HL-60/S4 treated with retinoic acid at 250 ng/mL for 4 days and 3 days (cell line): ENCODE results near the gene GOT1.

Source experiments
- in situ Hi-C: fragments of 300-500 bp; cut with MboI; formaldehyde crosslinking; loops from 2 replicates; pipeline ENCODE4 v1.7.0; 2022; ENCODE audit warnings: low sequenced_read_pairs

The GOT1 gene

DNA sequence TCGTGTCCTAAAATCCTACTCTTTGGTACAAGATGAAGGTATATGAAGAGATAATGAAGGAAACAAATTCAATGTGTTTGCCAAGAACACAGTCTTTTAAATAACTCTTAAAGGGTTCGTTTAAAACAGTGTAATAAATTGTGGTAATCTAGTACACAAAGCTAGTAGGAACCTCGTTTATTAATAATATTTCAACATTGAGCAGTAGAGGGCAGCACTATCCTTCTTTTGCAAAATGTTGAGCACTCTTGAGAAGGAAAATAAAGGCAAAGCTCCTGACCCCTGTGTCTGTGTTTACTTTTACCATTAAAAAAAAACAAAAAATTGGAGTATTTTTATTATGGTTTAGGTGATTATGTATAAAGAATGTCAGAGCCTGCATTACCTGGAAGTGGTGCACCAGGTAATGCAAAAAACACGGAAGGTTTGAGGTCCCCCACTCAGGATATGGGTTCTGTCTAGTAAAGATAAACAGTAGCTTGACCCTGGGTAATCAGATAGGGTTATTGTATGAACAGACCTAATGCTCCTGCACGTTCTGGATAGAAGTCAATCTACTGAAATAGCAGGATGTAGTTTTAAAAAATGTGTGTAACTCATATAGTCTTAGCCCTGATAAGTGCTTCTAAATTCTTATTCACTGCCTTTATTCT is 5.7 kb upstream of the GOT1 start:
- in situ Hi-C loops: loop anchor here (25.0 kb wide), 1 partner anchor 276 kb away; no protein-coding TSS in a partner anchor

DNA sequence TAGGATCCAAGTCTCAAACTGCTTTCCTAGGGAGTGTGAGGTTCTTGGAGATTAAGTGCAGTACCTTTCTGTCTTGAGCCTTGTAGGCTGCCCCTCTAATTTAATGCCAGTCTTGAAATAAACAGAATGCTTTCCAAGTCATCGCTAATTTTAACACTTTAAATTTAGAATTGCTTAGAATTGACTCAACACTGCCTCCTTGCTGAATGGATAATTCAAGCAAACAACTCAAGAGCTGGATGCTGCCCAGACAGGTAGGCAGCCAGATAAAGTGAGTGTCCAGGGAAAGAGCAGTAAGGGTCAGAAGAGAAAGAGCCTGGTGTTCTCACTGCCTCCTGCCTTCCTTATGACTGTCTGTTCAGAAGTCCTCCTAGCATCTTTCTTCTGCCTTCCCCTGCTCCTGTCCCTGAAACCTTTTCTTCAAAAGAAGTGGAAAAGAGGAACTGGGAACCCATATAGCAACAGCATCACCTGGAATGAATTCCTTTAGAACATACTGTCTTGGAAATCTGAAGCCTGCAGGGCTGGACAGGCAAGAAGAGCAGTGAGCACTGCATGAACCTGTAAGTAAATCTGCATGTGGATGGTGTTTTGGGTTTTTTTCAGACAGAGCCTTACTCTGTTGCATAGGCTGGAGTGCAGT is 3.1 kb upstream of the GOT1 start:
- in situ Hi-C loops: loop anchor here (25.0 kb wide), 1 partner anchor 279 kb away; no protein-coding TSS in a partner anchor

DNA sequence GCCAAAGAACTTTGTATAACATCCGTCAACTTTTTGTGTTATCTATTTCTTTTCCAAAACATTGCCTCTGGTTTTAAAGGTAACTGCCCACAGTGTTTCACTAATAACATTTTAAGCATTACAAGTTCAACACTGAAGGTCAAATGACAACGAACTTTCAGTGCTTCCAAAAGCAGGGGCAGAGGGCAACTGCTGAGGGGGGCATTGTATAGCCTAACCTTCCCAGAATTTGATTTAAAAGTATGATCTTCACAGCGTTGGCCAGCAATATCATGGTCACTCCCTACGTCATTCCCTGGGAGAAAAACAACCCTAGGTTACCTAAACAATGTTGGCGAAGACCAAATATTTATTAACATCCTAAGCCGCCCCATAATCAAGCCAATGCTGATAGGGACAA is 2.5 kb upstream of the GOT1 start:
- in situ Hi-C loops: loop anchor here (25.0 kb wide), 1 partner anchor 279 kb away; no protein-coding TSS in a partner anchor

DNA sequence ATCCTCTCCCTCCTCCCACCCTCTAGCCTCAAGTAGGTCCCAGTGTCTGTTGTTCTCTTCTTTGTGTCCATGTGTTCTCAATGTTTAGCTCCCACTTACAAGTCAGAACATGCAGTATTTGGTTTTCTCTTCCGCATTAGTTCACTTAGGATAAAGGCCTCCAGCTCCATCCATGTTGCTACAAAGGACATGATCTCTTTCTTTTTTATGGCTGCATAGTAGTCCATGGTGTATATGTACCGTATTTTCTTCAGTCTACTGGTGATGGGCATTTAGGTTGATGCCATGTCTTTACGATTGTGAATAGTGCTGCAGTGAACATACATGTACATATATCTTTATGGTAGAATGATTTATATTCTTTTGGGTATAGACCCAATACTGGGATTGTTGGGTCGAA is 1.6 kb upstream of the GOT1 start:
- in situ Hi-C loops: loop anchor here (25.0 kb wide), 1 partner anchor 280 kb away; no protein-coding TSS in a partner anchor

DNA sequence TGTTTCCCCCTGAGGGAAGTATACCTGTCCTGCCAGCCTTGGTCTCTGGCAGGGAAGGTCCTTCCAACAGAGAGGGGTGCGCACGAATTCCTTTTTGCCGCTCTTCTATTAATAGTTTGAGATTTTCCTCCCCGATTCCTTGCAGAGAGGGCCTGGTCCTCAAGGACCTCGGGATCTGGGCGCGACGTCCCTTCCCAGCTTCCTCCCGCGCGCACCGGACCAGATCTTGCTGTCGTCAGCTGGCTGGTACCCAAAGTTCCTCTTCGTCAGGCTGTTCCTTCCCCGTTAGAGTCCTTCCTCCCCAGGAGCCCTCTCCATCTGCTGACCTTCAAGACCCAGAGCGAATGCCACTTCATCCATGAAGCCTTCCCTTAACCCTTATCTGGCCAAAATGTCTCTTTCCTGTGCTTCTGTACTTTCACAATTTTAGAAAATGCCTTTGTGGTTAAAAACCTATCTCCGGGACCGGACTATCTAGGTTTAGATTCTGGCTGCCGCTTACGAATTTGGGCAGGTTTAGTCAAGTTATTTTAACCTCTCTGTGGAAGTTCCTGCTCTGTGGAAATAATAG is 851 bp upstream of the GOT1 start:
- in situ Hi-C loops: loop anchor here (25.0 kb wide), 1 partner anchor 281 kb away; no protein-coding TSS in a partner anchor

DNA sequence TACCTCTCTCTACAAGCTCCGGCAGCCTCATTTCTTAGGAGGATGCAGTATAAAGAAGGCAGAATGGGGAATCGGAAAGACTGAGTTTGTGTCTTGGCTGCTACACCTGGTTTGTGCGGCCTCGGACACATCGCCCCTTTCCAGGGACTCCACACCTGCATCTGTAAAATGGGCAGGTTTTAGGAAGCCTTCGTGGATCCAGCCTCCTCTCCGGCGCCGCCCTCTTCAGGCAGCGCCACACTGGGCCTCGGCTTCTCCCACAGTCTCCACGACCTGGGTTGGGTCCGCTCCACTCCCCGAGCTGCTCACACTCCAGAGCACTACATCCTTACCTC is 341 bp downstream of the GOT1 start:
- in situ Hi-C loops: loop anchor here (25.0 kb wide), 1 partner anchor 282 kb away; no protein-coding TSS in a partner anchor

DNA sequence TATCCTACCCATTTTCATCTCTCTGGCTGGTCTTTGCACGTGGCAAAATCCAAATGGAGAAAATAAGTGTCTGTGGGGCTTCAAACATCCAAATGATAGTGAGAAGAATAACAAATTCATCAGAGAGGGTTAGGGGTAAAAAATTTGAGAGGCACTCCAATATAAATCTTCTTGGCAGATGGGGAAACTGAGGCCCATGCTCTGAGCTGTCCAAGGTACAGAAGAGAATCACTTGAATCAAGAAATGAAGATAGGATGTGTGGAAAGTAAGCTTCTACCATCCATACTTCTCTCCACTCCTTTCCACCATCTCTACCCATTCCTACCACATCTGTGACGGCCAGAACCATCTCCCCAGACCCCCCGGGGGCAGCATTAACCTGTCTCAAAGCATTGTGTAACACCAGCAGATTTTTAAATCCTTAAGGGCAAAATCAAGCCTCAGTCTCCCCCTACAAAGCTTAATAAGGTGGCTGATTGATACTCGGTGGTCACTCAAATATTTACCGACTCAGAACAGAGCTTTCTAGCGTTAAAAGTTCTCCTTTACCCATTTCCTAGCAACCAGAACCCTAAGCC is 818 bp downstream of the GOT1 start:
- in situ Hi-C loops: loop anchor here (25.0 kb wide), 1 partner anchor 283 kb away; no protein-coding TSS in a partner anchor

DNA sequence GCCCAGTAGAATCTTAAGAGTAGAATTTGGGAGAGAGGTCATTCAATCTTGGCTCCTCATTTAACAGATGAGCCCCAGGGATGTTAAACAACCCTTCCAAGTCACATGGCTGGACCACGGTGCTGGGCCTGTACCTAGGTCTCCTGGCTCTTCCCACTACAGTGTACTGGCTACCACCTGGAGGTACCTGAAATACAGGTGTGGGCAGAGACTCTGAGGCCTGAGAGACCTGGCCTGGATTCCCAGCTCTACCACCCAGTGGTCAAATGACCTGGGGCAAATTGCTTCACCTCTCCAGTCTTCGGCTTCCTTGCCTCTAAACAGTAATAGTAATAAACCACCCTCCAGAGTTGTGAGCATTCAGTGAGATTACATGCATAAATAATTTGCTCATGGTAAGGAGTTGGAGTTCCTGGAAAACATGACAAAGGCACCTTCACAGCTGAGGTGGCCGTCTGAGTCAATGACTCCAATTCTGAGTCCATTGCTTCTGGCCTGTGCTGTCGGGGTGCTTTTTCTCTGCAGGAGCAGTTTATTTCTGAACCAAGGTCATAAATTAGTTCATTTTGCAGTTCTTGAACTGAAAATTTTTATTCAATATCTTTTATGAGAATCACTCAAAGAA is 2.7 kb downstream of the GOT1 start:
- in situ Hi-C loops: loop anchor here (25.0 kb wide), 1 partner anchor 285 kb away; no protein-coding TSS in a partner anchor

DNA sequence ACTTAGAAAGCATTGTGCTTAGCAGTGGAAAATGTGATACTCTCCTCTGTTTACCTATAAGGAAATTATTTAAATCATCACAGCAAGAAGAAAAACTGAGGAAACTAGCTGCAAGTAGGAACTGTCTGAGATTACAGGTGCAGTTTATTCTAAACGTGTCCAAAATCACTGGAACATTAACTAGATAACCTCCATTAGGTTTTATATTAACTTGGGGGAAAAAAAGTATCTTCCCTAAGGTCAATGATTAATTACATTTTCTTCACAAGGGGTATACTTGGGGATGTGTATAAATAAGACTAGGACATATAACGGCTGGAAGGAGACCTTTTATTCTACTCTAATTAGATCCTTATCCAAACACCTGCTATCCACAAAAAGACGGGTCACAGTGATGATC is 3.7 kb downstream of the GOT1 start:
- in situ Hi-C loops: loop anchor here (25.0 kb wide), 1 partner anchor 286 kb away; no protein-coding TSS in a partner anchor

DNA sequence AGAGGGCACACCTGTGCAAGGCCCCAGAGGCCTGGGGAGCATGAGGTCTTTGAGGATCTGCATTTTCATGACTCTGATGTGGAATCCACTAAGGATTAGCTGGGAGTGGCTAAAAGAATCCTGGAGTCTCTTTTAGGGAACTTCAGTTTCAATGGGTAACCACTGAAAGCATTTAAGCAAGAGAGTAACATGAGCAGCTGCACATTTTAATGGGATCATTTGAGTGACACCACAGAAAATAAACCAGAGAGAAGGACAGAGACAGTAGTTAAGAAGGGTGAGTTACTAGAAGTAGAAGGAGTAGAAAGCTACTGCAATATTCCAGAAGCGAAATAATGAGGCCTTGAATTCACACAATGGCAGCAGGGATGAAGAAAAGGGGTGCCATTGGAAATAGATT is 5.2 kb downstream of the GOT1 start:
- in situ Hi-C loops: loop anchor here (25.0 kb wide), 1 partner anchor 287 kb away; no protein-coding TSS in a partner anchor

DNA sequence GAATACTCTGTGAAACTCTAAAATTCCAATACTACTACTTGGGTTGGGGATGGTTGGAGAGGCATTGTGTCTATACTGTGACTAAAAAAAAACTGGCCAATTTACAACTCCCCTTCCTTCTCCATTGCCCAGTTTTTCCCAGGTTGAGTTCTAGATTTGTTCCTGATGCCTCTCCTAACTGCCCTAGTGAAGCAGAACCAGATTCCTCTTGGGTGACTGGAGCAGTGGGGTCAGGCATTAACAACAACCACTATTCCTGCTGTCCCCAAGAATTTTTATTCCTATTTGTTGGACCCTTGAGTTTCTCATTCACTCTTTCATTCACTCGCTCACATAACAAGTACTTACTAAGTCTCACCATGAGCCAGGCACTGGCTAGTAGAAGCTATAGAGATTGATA is 5.8 kb downstream of the GOT1 start:
- in situ Hi-C loops: loop anchor here (25.0 kb wide), 1 partner anchor 288 kb away; no protein-coding TSS in a partner anchor

DNA sequence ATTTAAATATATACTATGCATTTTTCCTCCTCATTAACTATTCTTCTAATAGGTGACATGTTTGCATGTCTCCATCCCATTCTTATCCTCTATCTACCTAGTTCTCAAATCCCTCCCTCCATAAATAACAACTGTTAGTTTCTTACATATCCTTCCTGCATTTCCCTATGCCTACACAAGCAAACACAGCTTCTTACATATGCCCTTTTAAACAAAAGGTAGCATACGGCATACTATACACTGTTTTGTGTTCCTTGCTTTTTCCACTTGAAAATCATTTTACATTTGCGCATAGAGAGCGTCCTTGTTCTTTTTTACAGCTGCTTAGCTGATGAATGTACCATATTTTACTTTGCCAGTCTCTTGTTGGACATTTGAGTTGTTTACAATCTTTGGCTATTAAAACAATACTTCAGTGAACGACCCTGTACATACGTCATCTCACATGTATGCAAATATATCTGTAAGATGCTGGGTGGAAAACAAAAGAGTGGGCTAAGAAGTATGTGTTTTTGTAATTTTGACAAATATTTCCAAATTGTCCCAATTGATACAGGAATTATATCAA is 7.8 kb downstream of the GOT1 start:
- in situ Hi-C loops: no loop called here

DNA sequence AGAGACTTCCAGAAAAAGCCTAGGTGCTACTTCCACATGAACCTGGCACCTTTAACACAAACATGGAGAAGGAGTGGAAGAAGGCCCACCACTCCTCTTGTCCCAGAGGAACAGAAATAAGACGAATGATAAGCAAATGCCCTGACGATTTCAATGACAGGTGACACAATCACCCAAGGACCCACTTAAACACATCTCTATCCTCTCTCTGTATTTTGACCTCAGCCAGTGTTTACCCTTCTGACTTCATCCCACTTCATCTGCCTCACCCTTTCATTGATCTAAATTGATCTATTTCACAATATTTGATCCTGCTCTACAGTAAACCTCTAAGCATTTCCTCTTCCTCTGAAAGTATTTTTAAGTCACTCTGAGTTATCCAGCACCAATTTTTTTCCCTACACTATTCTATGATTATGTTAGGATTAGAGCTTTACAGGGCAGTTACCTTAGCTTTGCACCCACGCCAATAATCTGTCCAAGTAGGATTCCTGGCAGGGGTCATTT is 9.1 kb downstream of the GOT1 start:
- in situ Hi-C loops: no loop called here

DNA sequence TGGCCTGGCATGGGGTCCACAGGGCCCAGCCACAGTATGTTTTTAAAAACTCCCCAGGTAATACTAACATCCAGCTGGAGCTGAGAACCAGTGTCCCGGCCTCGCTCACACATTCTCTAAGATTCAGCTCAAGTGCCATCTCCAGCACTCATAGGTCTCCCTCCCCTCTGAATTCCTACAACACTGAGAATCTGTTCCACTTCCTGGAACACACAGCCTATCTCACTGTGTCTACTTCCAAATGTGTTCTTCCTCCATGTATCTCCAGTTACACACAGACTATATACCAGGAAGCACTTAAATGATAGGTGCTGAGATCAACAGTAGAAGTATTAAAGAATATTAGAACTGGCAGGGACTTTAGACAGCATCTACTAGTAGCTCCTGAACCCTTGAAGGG is 10.7 kb downstream of the GOT1 start:
- in situ Hi-C loops: no loop called here

DNA sequence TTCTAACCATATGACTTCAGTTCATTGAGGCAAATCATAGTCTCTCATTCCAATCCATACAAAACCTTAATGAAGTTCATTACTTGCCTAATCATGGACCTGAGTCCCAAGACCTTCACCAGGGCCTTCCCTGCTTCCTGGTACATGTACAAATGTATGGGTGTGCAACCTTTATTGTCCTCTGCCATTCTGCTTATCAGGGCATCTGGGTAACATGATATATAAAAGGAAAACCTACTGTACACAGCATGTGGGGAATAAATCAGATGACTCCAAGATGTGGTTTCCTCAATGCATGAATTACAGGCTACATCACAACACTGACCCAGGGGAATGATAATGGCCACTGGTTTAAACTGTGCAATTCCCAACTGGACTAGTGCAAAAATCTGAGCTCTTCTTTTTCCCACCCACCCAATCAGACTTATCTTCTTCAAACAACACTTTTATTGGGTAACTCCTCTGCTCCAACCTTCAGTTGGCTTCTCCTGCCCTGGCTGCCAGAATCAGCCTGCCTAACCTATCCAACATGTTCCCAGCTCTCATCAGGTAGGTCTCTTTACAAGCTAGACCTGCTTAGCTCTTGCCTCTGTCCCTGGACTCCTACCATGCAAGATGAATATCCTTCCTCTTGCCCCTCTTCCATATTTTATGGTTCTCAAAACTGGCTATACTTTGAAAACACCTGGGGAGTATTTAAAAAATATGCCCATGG is 11.4 kb downstream of the GOT1 start:
- in situ Hi-C loops: no loop called here

DNA sequence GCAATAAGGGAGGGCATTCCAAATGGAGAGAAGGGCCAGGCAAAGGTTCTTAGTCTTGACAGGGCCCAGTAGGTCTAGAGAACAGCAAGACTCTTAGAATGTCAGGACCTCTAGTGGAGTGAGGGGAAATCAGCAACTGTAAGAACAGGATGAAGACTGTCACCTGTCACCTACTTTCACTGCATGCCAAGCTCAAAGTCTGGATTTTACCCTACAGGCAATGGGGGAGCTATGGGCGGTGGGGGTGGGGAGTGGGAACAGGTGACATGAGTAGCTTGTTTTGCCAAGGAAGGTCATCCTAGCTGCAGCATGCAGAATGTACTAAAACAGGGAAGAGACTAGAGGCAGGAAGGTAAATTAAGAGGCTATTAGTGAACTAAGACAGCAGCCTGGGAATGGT is 18.3 kb downstream of the GOT1 start:
- in situ Hi-C loops: no loop called here

DNA sequence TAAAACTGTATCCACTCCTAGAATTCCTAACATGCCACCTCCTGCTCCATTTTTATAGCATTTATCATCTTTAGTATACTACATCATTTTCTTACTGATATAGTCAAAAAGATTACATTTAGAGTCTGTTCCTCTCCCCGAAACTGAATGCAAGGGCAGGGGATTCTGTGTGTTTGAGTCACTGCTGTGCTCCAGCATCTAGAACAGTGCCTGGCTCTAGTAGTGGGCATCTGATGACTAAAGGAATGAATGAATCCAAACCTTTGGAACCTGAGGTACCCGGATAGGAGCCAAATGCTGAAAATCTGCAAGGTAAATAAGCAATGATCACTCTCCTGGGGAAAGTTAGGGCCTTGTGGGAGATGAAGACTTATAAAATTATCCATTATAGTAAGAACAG is 18.9 kb downstream of the GOT1 start:
- in situ Hi-C loops: no loop called here

DNA sequence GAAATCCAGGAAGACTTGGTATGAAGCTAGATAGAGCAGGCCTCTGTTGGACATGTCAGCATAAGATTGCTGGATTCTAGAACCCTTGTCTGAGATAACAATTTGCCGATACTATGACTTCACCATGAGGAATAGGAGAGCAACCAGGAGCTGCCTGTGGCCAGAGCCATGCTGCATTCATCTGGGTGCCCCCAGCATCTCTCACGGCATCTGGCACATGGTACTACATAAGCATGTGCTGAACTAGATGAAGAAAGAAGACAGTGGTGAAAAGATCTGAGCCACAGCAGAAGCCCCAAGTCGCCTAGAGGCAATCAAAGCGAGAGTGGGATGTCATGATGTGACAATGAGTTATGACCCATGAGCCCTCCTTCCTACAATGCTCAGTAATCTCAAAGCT is 19.5 kb downstream of the GOT1 start:
- in situ Hi-C loops: no loop called here

DNA sequence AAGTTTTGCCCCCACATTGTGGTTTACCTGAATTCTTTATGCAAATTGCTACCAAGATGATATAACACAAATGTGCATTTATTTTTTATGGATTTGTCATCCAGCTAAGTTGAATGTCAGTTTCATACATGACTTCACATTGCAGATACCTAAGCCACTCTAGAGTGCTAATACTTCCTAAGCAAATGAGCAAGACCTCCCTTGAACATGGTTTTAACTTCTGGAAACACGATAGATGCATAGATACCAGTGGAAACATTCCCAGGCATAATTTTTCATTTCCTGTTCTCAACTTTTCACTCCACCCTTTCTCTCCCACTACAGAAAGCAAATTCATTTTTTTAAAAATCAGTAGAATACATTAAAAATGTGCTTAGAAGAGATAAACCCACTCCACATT is 20.3 kb downstream of the GOT1 start:
- in situ Hi-C loops: no loop called here

DNA sequence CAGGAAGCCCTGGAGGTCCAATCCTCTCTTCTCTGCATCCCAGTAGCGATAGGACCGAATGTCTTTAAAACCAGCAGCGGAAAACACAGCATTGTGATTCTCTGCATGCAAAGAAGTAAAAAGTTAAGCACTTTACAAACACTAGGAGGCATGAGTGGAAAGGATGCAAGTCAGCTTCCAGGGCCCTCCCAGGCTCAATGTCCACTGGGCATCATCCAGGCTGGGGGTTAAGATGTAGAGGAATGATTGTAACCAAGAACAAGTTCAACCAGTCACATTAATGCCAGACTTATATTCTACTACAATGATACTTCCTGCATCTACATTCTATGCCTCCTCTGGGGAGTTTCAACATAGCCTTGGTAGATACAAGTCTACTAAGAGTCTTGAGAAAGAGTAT is 24.3 kb downstream of the GOT1 start:
- in situ Hi-C loops: no loop called here
